IPS DF 6.9 (cell line): ENCODE results near the gene GNLY.
A peak's percentile ranks its signal among the peaks of the same experiment; 100 is the strongest.

Experiments used
- DNase-seq: peaks from one replicate; pipeline ENCODE4 v3.0.0-alpha.2; 2013; ENCODE audit warnings: low read depth, low spot score
- H3K27ac ChIP-seq: one replicate; pipeline ENCODE4 v1.5.1; 2013; ENCODE audit warnings: low read length, control low read depth
- H3K27me3 ChIP-seq: 2 replicates; pipeline ENCODE4 v1.6.1; 2013; ENCODE audit warnings: mild to moderate bottlenecking, low read length; ENCODE audit not compliant: control insufficient read depth, insufficient read depth
- H3K36me3 ChIP-seq: 2 replicates; pipeline ENCODE4 v1.6.1; 2013; ENCODE audit warnings: low read length; ENCODE audit not compliant: control insufficient read depth, insufficient read depth
- H3K4me1 ChIP-seq: 2 replicates; pipeline ENCODE4 v1.6.1; 2013; ENCODE audit warnings: low read length; ENCODE audit not compliant: control insufficient read depth, insufficient read depth
- H3K4me3 ChIP-seq: 2 replicates; pipeline ENCODE4 v1.5.1; 2013; ENCODE audit warnings: mild to moderate bottlenecking, low read length
- H3K9me3 ChIP-seq: 2 replicates; pipeline ENCODE4 v1.6.1; 2013; ENCODE audit warnings: low read length, inconsistent platforms; ENCODE audit not compliant: control insufficient read depth, insufficient read depth
- WGBS: extraction: QIAGEN DNeasy Blood & Tissue Kit; methylation state at CpG from one replicate; pipeline ENCODE4 v1.1.7; 2013; ENCODE audit warnings: mixed read lengths, missing lambda C conversion rate; ENCODE audit not compliant: insufficient read length, insufficient coverage; 5-methylcytosine and 5-hydroxymethylcytosine counted together

GNLY gene

GRCh38 chr2:85702172-85702571, 8.0 kb downstream of the GNLY start:
- H3K4me3 ChIP-seq = no peak overlapping the region
- no peaks in the 10 kb centered on the region for H3K27me3 ChIP-seq
- DNase-seq = no peak
- H3K9me3 ChIP-seq = no peaks in the 10 kb centered on the region
- H3K36me3 ChIP-seq = no peaks in the 10 kb centered on the region
- no peak overlapping the region for H3K27ac ChIP-seq
- H3K4me1 ChIP-seq = peaks cover 3% of the 10 kb centered on the region

DNA sequence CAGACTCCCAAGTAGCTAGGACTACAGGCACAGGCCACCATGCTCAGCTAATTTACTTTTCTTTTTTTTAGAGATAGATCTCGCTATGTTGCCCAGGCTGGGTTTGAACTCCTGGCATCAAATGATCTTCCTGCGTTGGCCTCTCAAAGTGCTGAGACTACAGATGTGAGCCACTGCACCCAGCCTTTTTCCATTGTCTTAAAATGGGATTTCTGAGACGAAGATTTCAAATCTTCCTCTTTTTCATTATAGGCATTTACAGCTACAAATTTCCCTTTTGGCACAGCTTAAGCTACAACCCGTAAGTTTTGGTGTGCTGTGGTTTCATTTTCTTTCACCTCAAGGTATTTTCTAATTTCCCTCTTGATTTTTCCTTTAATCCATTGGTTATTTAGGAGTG, 8.6 kb downstream of the GNLY start:
- H3K4me1 ChIP-seq = peaks cover 3% of the 10 kb centered on the region
- no CpG with 5 or more reads among the region's 4 CpGs for WGBS
- DNase-seq = no peak
- no peaks in the 10 kb centered on the region for H3K27me3 ChIP-seq
- H3K27ac ChIP-seq = no peak overlapping the region
- no peak overlapping the region for H3K4me3 ChIP-seq
- no peaks in the 10 kb centered on the region for H3K9me3 ChIP-seq
- no peaks in the 10 kb centered on the region for H3K36me3 ChIP-seq

DNA sequence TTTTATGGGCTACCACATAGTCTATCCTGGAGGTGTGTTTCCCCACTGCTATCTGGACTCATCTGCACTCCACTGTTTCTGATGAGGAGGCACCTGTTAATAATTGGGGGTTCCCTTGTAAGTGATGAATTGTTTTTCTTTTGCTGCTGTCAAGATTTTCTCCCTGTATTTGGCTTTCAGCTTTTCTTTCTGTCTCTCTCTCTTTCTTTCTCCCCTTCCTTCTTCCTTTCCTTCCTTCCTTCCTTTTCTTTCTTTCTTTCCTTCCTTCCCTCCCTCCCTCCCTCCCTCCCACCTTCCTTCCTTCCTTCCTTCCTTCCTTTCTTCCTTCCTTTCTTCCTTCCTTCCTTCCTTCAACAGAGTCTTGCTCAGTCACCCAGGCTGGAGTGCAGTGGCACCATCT, 9.2 kb downstream of the GNLY start:
- Histone ChIP-seq H3K27me3 (no peaks in the 10 kb centered on the region), H3K4me3 (no peak overlapping the region), H3K27ac (no peak overlapping the region), H3K4me1 (peaks cover 3% of the 10 kb centered on the region), H3K36me3 (no peaks in the 10 kb centered on the region), H3K9me3 (no peaks in the 10 kb centered on the region)
- DNase-seq = no peak

DNA sequence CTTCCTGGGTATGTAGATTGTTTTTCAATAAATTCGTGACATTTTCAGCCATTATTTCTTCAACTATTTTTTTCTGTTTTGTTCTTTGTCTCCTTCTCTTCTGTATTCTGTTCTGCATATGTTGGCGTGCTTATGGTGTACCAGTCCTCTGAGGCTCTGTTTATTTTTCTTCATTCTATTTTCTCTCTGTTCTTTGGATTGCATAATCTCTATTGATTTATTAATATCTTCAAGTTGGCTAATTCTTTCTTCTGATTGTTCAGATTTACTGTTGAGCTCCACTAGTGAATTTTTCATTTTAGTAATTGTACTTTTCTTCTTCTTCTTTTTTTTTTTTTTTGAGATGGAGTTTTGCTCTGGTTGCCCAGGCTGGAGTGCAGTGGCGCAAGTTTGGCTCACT, 9.9 kb downstream of the GNLY start:
- Histone ChIP-seq H3K27me3 (no peaks in the 10 kb centered on the region), H3K36me3 (no peaks in the 10 kb centered on the region), H3K4me1 (peaks cover 3% of the 10 kb centered on the region), H3K27ac (no peak overlapping the region), H3K4me3 (no peak overlapping the region), H3K9me3 (no peaks in the 10 kb centered on the region)
- no peak for DNase-seq
- WGBS = no CpG with 5 or more reads among the region's 3 CpGs

DNA sequence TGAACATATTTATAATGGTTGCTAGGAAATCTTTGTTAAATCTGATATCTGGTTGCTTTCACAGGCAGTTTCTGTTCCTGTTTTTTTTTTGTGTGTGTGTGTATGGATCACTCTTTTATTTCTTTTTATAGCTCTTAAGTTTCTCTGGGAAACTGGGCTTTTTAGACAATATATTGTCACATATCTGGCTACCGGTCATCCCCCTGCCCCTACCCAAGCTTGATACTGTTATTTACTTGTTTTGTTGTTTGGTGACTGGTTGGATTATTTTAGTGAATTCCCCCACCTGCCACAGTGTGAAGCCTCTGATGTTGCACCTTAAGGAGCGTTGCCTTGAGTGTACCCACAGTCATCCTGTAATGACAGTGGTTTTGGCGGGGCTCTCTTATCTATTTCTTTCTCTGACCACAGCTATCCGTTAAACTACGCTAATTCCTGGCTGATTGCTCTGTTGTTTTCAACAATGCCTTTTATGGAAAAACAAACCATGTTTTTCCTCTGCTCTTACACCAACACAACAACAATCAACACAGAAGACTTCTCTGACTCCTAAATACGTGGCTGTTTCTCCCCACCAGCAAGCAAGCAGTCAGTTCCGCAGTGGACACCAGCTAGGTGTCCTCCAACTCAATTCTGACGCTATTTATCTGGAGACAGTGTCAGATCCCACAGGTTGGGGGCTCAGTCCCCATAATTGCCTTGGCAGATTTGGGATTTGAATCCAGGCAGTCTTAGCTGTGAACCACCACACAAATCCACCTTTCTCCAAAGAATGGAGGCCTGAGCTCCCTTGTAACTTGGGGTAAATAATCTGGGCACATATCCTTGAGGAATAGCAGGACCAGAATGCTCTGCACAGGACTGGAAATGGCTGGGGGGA, 10.9 kb downstream of the GNLY start:
- no CpG with 5 or more reads among the region's 8 CpGs for WGBS
- H3K4me3 ChIP-seq = no peak overlapping the region
- peaks cover 3% of the 10 kb centered on the region for H3K4me1 ChIP-seq
- no peak overlapping the region for H3K27ac ChIP-seq
- no peaks in the 10 kb centered on the region for H3K9me3 ChIP-seq
- H3K36me3 ChIP-seq = no peaks in the 10 kb centered on the region
- no peaks in the 10 kb centered on the region for H3K27me3 ChIP-seq
- no peak for DNase-seq

DNA sequence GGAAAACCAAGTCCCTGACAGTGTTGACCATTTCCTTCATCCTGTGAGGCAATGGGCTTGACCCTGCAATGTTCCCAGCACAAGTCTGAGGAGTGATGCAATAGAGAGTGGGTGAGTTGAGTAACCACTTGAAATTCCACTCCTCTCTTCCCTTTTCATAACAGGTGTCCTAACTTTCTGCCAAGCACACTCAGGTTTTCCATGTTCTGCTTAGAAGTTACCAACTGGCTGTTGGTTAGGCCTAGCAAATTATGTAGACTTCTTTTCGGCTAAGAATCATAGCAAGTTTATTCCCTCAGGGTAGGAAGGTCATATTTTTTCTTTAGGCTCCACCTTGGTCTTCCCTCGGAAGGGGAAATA, 11.5 kb downstream of the GNLY start:
- no CpG with 5 or more reads among the region's 2 CpGs for WGBS
- H3K4me1 ChIP-seq = peaks cover 3% of the 10 kb centered on the region

GRCh38 chr2:85706063-85706462, 11.9 kb downstream of the GNLY start:
- H3K9me3 ChIP-seq = no peaks in the 10 kb centered on the region
- DNase-seq = no peak
- peaks cover 3% of the 10 kb centered on the region for H3K4me1 ChIP-seq
- H3K27me3 ChIP-seq = no peaks in the 10 kb centered on the region
- H3K4me3 ChIP-seq = no peak overlapping the region
- no peaks in the 10 kb centered on the region for H3K36me3 ChIP-seq
- WGBS = no CpG with 5 or more reads among the region's 6 CpGs
- no peak overlapping the region for H3K27ac ChIP-seq

More for the DNA sequence above, 11.5 kb downstream of the GNLY start:
- Histone ChIP-seq H3K36me3 (no peaks in the 10 kb centered on the region), H3K27me3 (no peaks in the 10 kb centered on the region), H3K4me3 (no peak overlapping the region), H3K27ac (no peak overlapping the region), H3K9me3 (no peaks in the 10 kb centered on the region)
- DNase-seq = no peak

DNA sequence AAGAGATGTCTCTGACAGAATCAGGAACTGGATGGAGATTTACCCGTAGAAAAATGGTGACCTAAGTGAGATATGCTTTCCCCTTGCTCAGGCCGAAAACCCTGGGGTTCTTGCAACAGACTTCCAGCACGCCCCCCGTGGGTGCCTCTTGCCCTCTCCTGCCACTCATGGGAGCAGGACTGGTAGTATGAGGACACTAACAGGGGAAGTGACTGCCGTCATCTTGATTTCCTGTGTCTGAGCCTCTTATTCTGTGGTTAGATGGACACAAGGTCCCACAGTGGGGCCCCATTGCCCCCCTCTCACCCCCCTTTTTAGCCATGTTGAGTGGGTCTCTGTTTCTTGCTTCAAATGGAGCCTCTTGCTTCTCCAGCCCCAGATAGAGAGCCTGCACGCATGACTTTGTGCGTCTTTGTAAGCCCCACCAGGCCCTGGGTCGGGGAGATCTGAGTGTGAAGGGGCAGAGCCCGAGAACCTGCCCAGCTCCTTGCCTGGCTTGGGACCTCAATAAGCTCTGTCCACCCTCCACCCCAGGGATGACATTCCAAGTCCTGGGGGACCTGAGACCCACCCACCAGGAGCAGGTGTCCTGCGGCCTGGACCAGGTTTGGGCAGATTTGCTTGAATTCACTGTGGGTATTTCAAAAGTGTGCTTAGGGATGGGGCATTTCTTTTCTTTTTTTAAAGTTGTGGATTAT, 12.6 kb downstream of the GNLY start:
- Histone ChIP-seq H3K27ac (no peak overlapping the region), H3K36me3 (no peaks in the 10 kb centered on the region), H3K4me3 (no peak overlapping the region), H3K4me1 (peaks cover 2% of the 10 kb centered on the region; the same call in 1 of the 2 replicates), H3K9me3 (no peaks in the 10 kb centered on the region), H3K27me3 (no peaks in the 10 kb centered on the region)
- DNase-seq = no peak
- WGBS = no CpG with 5 or more reads among the region's 10 CpGs

GRCh38 chr2:85707304-85707703, 13.1 kb downstream of the GNLY start:
- no peaks in the 10 kb centered on the region for H3K27me3 ChIP-seq
- no peak overlapping the region for H3K4me3 ChIP-seq
- no peaks in the 10 kb centered on the region for H3K36me3 ChIP-seq
- H3K4me1 ChIP-seq = peaks cover 2% of the 10 kb centered on the region; the same call in 1 of the 2 replicates
- DNase-seq = peak; percentile 71
- no peaks in the 10 kb centered on the region for H3K9me3 ChIP-seq
- no CpG with 5 or more reads among the region's 10 CpGs for WGBS
- no peak overlapping the region for H3K27ac ChIP-seq

- H3K27me3 ChIP-seq = no peaks in the 10 kb centered on the region
- WGBS = no CpG with 5 or more reads among the region's 1 CpG
- H3K4me3 ChIP-seq = no peak overlapping the region
- H3K9me3 ChIP-seq = no peaks in the 10 kb centered on the region
- H3K4me1 ChIP-seq = peaks cover 2% of the 10 kb centered on the region; the same call in 1 of the 2 replicates
- no peaks in the 10 kb centered on the region for H3K36me3 ChIP-seq
- H3K27ac ChIP-seq = no peak overlapping the region
- DNase-seq = no peak
Observed at GRCh38 chr2:85708641-85709040, 14.5 kb downstream of the GNLY start.
